HepG2 (cell line): ENCODE data around the gene ARHGEF12. TPM values are rescaled to one million over a fixed set of nuclear protein-coding genes. Genes with fewer than 3 reads are reported as not detected.
A peak's percentile ranks its signal among the peaks of the same experiment; 100 is the strongest.

ENCODE experiments used
- ARID4A ChIP-seq: sonication (generic); formaldehyde crosslinking; IDR thresholded peaks from 2 replicates; pipeline ENCODE4 v1.5.0; 2020; ENCODE audit warnings: mild to moderate bottlenecking, missing genetic modification reagents, borderline replicate concordance
- CREB1 ChIP-seq, 2 experiments: fragments of 450-650 bp in 1 of 2; IDR thresholded peaks; 2 replicates each; pipeline ENCODE4 v1.6.1; 2016 to 2017; ENCODE audit warnings: control low read depth in 1 of 2, mild to moderate bottlenecking in 1 of 2, missing compliant biosample characterization in 1 of 2, missing genetic modification characterization in 1 of 2
- CSRNP2 ChIP-seq: sonication (generic); formaldehyde crosslinking; conservative IDR thresholded peaks from 2 replicates; pipeline ENCODE4 v1.8.0; 2022; ENCODE audit warnings: low read depth, missing genetic modification reagents
- E2F1 ChIP-seq: sonication (generic); formaldehyde crosslinking; IDR thresholded peaks from 2 replicates; pipeline ENCODE4 v1.5.0; 2020; ENCODE audit warnings: missing genetic modification reagents
- ETV5 ChIP-seq: IDR thresholded peaks from 2 replicates; pipeline ENCODE4 v1.6.1; 2018; ENCODE audit warnings: missing biosample characterization, missing genetic modification reagents, inconsistent platforms, borderline replicate concordance
- NFYC ChIP-seq: IDR thresholded peaks from 2 replicates; pipeline ENCODE4 v1.6.1; 2016; ENCODE audit warnings: missing genetic modification reagents, missing compliant biosample characterization
- NR0B2 ChIP-seq: sonication (generic); formaldehyde crosslinking; IDR thresholded peaks from 2 replicates; pipeline ENCODE4 v1.4.0; 2020; ENCODE audit warnings: mild to moderate bottlenecking, missing genetic modification reagents
- POLR2AphosphoS5 ChIP-seq: IDR thresholded peaks from 2 replicates; pipeline ENCODE4 v1.6.1; 2012; ENCODE audit warnings: low read depth, low read length
- RARA ChIP-seq: IDR thresholded peaks from 2 replicates; pipeline ENCODE4 v1.6.1; 2016; ENCODE audit warnings: missing genetic modification reagents, missing compliant biosample characterization
- TSC22D2 ChIP-seq: sonication (generic); formaldehyde crosslinking; IDR thresholded peaks from 2 replicates; pipeline ENCODE4 v1.5.1; 2020; ENCODE audit warnings: missing genetic modification reagents, mild to moderate bottlenecking, borderline replicate concordance
- ZNF691 ChIP-seq: sonication (generic); formaldehyde crosslinking; IDR thresholded peaks from 2 replicates; pipeline ENCODE4 v1.4.0; 2020; ENCODE audit warnings: missing genetic modification reagents, low read depth, mild to moderate bottlenecking, borderline replicate concordance
- ZNF720 ChIP-seq: sonication (generic); formaldehyde crosslinking; IDR thresholded peaks from 2 replicates; pipeline ENCODE4 v1.4.0; 2020; ENCODE audit warnings: missing genetic modification reagents
- ZNF777 ChIP-seq: sonication (generic); formaldehyde crosslinking; IDR thresholded peaks from 2 replicates; pipeline ENCODE4 v1.4.0; 2020; ENCODE audit warnings: missing genetic modification reagents
- ZSCAN20 ChIP-seq: sonication (generic); formaldehyde crosslinking; IDR thresholded peaks from 2 replicates; pipeline ENCODE4 v1.4.0; 2020; ENCODE audit warnings: missing genetic modification reagents, mild to moderate bottlenecking, borderline replicate concordance
- polyA plus RNA-seq, 8 experiments: library from polyadenylated mRNA; depleted of rRNA in 3 of 8; stranded (reverse) in 7 of 8; unstranded in 1 of 8; fragments of >200 nt; fragmentation: Illumina TruSeq in 4 of 8; extraction: Trizol in 4 of 8; gene quantifications; 2 replicates each; pipeline versions ENCODE4 v1.2.1 to v1.2.3, GENCODE V29; 2011 to 2016; ENCODE audit warnings: low read depth in 4 of 8, missing spikeins in 1 of 8, mixed read lengths in 1 of 8; ENCODE audit not compliant: insufficient read depth in 1 of 8
- total RNA-seq, 5 experiments: library from RNA; depleted of rRNA; stranded (reverse); fragments of >200 nt; fragmentation: Illumina TruSeq; extraction: Trizol; gene quantifications; 2 replicates each; pipeline ENCODE4 v1.2.3, GENCODE V29; 2016; ENCODE audit warnings: low read depth in 1 of 5
- TF ChIP-seq, protein P1 (sequence below): sonication (generic); formaldehyde crosslinking; IDR thresholded peaks from 2 replicates; pipeline ENCODE4 v1.5.0; 2020; ENCODE audit warnings: mild to moderate bottlenecking, missing genetic modification reagents
- TF ChIP-seq, protein P2 (sequence below): sonication (generic); formaldehyde crosslinking; IDR thresholded peaks from 2 replicates; pipeline ENCODE4 v1.5.1; 2020; ENCODE audit warnings: mild to moderate bottlenecking, moderate library complexity, missing genetic modification reagents

Gene ARHGEF12
- total and polyA plus RNA-seq, 2 of the 13 experiments (the other 11 are each of a cell fraction or from before 2014, with no cell fraction given): 17.9 to 54.4 TPM

- no peak for TF ChIP-seq ZSCAN20 (CRISPR knock-in tag)
- TF ChIP-seq CREB1 (IDR thresholded peaks at IDR 0.05): peak; percentile 34; the same call in 1 of the 2 replicates
- 0 out of 2 replicates have a peak, but pooled peaks have one; percentile 44 for TF ChIP-seq CREB1 (CRISPR knock-in tag; IDR thresholded peaks at IDR 0.05)
- peak; percentile 79 for TF ChIP-seq ETV5
- no peak; the same call in none of the 2 replicates for TF ChIP-seq E2F1 (CRISPR knock-in tag)
- TF ChIP-seq NR0B2 (CRISPR knock-in tag): peak; percentile 12; the same call in 1 of the 2 replicates
- TF ChIP-seq, protein P1, sequence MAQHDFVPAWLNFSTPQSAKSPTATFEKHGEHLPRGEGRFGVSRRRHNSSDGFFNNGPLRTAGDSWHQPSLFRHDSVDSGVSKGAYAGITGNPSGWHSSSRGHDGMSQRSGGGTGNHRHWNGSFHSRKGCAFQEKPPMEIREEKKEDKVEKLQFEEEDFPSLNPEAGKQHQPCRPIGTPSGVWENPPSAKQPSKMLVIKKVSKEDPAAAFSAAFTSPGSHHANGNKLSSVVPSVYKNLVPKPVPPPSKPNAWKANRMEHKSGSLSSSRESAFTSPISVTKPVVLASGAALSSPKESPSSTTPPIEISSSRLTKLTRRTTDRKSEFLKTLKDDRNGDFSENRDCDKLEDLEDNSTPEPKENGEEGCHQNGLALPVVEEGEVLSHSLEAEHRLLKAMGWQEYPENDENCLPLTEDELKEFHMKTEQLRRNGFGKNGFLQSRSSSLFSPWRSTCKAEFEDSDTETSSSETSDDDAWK (CRISPR knock-in tag): no peak
- no peak for TF ChIP-seq ZNF720
- TF ChIP-seq, protein P2, sequence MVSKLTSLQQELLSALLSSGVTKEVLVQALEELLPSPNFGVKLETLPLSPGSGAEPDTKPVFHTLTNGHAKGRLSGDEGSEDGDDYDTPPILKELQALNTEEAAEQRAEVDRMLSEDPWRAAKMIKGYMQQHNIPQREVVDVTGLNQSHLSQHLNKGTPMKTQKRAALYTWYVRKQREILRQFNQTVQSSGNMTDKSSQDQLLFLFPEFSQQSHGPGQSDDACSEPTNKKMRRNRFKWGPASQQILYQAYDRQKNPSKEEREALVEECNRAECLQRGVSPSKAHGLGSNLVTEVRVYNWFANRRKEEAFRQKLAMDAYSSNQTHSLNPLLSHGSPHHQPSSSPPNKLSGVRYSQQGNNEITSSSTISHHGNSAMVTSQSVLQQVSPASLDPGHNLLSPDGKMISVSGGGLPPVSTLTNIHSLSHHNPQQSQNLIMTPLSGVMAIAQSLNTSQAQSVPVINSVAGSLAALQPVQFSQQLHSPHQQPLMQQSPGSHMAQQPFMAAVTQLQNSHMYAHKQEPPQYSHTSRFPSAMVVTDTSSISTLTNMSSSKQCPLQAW (CRISPR knock-in tag): peak; percentile 91
- TF ChIP-seq POLR2AphosphoS5: no peak
- peak; percentile 42; the same call in 1 of the 2 replicates for TF ChIP-seq RARA (CRISPR knock-in tag)
- TF ChIP-seq NFYC (CRISPR knock-in tag): no peak
- TF ChIP-seq ZNF777: peak; percentile 59; the same call in 1 of the 2 replicates
- TF ChIP-seq ARID4A: peak; percentile 84
- TF ChIP-seq ZNF691: peak; percentile 87
- TF ChIP-seq TSC22D2 (CRISPR knock-in tag): peak; percentile 51; the same call in 1 of the 2 replicates
- 0 out of 2 replicates have a peak, but pooled peaks have one; percentile 48 for TF ChIP-seq CSRNP2 (CRISPR knock-in tag)
Measured at GRCh38 chr11:120335908-120336640, at the start of gene ARHGEF12 (continued).
